Left ventricle myocardium superior (tissue), 1 donor: ENCODE data around the gene PRKG1. TPM values are rescaled to one million over a fixed set of nuclear protein-coding genes. Genes with fewer than 3 reads are reported as not detected.

ENCODE experiments used
- ATAC-seq: fragments of 200-7000 bp; cut with Tn5 transposase; one replicate; pipeline ENCODE4 v1.9.1; 2020; ENCODE audit warnings: mild to moderate bottlenecking, moderate library complexity
- DNase-seq: peaks from one replicate; pipeline ENCODE4 v3.0.0-alpha.2; 2020
- intact Hi-C: fragments of 100-400 bp; cut with micrococcal nuclease; formaldehyde crosslinking; loops from one replicate; pipeline ENCODE4 v1.11.0; 2022
- total RNA-seq: library from RNA; stranded (reverse); fragmentation: NEBNext Ultra II Directional; extraction: Animal tissue kit (Norgen Biotek cat#: 25700); gene quantifications from one replicate; pipeline ENCODE4 v1.2.1, GENCODE V29; 2021
- donor health status: DM: no; HTN: yes; CAD: no; lungs with severe emphysema.

PRKG1 gene
- total RNA-seq, 1 donor from 2014 or later: 24.9 TPM

DNA sequence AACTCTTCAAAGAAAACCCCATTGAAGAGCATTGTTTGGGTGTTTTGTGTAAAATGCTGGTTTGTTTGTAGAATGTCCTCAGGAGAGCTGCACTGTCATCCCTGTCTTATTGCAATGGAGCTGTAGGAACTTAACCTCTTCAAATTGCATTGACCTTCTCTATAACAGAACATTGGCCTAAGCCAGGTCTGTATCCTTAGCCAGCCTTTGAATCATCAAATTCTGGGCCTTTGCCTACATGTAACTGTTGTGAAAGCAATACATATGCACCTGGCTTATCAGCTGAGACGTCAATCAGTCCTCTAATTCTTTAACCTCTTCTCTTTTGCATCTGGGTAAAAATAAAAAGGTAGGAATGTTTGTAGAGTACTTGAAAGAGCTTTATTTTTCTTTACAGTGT lies 429.1 kb downstream of the PRKG1 start:
- intact Hi-C loops: no loop called here
- no peak for ATAC-seq
- no peak for DNase-seq

DNA sequence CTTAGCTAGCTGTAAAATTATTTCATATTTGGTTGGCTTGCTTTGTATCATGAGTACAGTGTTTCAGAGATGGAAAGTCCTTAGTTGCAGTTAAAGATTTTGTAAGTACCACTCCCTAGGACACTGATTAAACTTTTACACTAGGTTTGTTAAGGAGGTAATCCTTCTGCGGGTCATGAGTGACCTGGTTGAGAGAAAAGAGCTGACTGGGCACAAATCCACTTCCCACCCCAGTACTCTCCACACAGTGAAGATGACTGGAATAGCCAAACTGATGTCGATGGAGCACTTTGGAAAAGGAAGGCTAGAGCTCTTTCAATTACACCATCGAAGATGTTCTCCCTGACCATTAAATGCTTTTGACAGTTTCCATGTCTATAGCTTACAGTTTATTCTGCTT lies 433.2 kb downstream of the PRKG1 start:
- intact Hi-C loops: no loop called here
- no peak for DNase-seq
- no peak for ATAC-seq

- DNase-seq: no peak
- intact Hi-C loops: no loop called here
- no peak for ATAC-seq
Measured at GRCh38 chr10:51508156-51508555, 433.9 kb downstream of the PRKG1 start.

GRCh38 chr10:51510231-51510630 lies 435.9 kb downstream of the PRKG1 start:
- DNase-seq (no peak), ATAC-seq (no peak)
- intact Hi-C loops: no loop called here

DNA sequence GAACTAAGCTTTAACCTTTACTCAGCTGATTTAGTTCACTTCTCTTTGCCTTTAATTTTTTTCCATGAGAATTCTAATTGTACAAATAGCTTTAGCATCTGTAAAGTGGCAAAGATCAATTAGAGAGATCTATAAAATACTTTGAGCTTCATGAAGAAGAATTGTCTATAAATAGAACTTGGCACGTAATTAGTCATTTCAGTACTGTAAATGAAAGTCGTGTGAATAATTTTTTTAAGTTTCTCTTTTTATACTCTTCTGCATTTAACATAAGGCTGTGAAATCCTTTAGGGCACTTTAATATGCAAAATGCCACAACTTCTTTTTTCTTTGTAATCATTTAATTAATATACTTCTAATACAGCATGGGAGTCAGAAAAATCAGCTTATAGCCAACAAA lies 447.3 kb downstream of the PRKG1 start:
- intact Hi-C loops: no loop called here
- ATAC-seq (no peak), DNase-seq (no peak)

DNA sequence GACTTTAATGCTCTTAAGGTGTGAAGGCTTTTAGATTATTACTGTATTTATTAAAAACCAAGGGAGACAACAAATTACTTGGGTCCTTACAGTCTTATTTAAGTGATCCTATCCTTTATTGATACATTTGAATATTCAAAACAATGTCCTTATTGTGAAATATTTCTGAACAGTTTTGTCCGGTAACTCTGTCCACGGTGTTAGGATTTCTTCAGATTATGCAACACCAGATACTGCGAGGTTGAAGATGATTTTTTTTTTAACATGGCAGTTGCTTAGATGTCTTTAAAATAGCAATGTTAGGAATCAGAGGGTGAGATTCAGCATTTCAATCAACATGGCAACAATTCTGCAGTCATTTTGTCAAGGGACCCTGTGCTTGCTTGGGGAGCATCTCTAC lies 448.6 kb downstream of the PRKG1 start:
- intact Hi-C loops: no loop called here
- ATAC-seq (no peak), DNase-seq (no peak)

GRCh38 chr10:51523440-51523839 lies 449.2 kb downstream of the PRKG1 start:
- intact Hi-C loops: no loop called here
- DNase-seq (no peak), ATAC-seq (no peak)

GRCh38 chr10:51524041-51524440 lies 449.8 kb downstream of the PRKG1 start:
- DNase-seq (no peak), ATAC-seq (no peak)
- intact Hi-C loops: no loop called here

DNA sequence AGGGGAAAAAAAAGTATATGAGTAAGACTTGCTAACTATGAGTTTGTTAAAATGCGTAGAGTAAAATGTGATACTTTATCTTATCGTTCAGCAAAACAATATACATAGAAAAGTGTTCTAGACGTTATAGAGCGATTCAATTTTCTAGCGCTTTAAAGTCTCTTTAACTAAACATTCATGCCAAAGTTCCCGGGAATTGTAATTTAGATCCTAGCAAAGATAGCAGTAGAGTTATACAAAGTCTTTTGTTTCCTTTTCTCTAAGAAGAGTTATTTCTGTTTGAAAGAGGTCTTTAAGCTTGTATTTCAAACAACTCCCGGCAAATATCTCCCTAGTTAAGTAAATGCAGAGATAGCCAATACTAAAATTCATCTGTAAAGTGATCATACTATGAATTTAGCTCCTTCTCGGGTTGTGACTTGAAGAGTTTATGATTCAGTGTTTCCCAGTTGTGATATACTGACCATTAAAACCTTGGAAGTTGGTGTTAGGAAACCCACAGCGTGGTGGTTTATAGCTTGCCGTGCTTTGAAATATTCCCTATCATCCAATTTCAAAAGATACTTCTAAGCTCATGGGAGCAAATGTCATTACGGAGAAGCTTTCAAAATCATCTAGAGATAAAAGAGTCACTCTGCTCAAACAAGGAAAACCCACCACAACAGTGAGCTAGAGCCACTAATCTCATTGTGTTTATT lies 453.4 kb downstream of the PRKG1 start:
- ATAC-seq: no peak
- intact Hi-C loops: no loop called here

GRCh38 chr10:51528527-51528926 lies 454.2 kb downstream of the PRKG1 start:
- no peak for ATAC-seq
- intact Hi-C loops: no loop called here
- no peak for DNase-seq

More for the DNA sequence above, 453.4 kb downstream of the PRKG1 start:
- no peak for DNase-seq

- ATAC-seq: peak; percentile 49
- intact Hi-C loops: no loop called here
- DNase-seq: peak; percentile 43
Measured at GRCh38 chr10:51530541-51530940, 456.3 kb downstream of the PRKG1 start.

- intact Hi-C loops: no loop called here
- DNase-seq: no peak
Measured at GRCh38 chr10:51532044-51532443, 457.8 kb downstream of the PRKG1 start.

DNA sequence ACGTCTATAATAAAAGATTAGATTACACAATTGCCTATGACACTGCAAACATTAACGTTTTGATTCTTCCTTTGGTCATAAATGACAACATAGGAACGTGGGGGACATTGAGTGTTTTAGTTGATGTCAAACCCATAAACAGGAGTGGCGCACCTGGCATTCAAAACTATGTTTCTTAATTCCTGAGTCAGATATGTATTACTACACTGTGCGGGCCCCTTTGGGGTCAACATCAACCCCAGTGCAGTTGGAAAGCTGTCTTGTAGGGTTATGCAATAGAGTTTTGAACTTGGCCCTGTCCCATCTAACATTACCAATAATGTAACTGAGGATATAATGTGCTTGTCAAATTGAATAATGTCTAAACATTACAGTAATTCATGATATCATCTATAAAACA lies 468.6 kb downstream of the PRKG1 start:
- peak; percentile 34 for ATAC-seq
- intact Hi-C loops: no loop called here
- no peak for DNase-seq

More at GRCh38 chr10:51532044-51532443, 457.8 kb downstream of the PRKG1 start:
- no peak for ATAC-seq

DNA sequence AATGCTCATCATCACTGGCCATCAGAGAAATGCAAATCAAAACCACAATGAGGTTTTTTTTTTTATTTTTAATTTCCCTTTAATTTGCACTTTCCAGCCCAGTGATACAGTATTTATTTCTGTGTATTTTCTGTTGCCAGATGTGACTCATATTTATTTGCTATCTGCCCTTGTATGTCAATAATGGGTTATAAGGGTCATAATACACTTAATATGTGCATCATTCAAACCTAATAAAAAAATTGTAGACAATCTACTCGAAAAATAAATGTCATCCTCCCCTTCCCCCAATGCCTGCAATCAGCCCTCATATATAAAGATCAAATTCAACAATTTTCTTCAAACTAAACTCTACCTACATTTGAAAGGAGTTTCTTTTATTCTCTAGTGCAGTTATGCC lies 470.6 kb downstream of the PRKG1 start:
- intact Hi-C loops: no loop called here
- ATAC-seq: no peak
- DNase-seq: no peak

DNA sequence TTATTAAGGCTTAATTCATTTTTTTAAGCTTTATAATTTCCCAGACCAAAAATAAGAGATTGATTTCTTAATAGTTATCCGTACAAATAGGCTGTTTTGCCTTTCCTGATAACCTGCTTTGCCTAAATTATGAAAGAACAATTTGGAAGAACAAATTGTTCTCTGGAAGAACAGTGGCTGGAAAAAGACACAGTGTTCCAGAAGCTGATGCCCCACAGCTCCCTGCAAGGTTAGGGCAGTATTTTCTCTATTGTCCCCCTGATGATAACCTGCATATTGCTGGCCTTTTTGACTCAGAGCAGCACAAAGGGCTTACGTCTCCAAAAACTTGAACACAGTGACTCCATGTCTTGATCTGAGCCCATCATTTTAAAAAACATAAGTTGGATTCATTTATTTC lies 473.7 kb downstream of the PRKG1 start:
- peak; percentile 86 for ATAC-seq
- DNase-seq: no peak
- intact Hi-C loops: no loop called here

- intact Hi-C loops: no loop called here
- no peak for ATAC-seq
Measured at GRCh38 chr10:51552879-51553278, 478.6 kb downstream of the PRKG1 start.

GRCh38 chr10:51564896-51565510 lies 490.7 kb downstream of the PRKG1 start:
- DNase-seq: no peak
- no peak for ATAC-seq
- intact Hi-C loops: no loop called here

More at GRCh38 chr10:51552879-51553278, 478.6 kb downstream of the PRKG1 start:
- no peak for DNase-seq

DNA sequence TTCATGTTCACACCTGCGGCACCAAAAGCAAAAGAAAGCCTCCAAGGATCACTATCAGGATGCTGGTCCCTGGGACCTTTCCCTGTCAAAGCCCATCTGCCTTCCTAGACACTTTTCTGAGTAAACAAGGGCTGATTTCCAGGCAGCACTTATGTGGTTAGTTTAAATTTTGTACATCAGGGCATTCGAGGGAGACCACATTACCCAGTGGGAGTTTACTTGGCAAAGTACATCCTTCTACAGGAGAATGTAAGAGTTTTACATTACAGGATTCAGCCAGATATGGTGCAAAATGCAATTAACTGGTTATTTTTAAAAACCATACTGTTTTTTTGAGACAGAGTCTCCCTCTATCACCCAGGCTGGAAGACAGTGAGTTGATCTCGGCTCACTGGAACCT lies 493.0 kb downstream of the PRKG1 start:
- no peak for ATAC-seq
- DNase-seq: no peak
- intact Hi-C loops: no loop called here

DNA sequence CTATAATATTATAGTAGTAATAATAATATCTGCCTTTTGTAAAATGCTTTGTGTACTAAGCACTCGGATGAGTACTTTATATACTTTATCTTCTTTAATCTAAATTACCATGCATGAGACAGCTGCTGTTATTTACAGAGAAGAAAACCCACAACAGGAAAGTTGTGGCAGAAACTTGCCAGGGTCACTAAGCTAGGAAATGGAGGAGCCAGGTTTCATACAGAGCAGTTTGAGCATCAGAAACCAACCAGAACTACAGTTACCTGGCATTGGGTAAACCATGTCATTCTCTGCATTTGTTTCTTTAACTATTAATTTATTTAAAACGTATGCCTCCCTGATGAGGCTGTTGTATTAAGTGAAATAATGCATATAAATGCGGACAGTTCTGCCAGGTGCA lies 495.2 kb downstream of the PRKG1 start:
- ATAC-seq (no peak), DNase-seq (no peak)
- intact Hi-C loops: no loop called here

GRCh38 chr10:51574248-51575048 lies 500.2 kb downstream of the PRKG1 start:
- DNase-seq (no peak), ATAC-seq (no peak)
- intact Hi-C loops: loop anchor here (10.0 kb wide), 1 partner anchor 50 kb away; no protein-coding TSS in a partner anchor
